A673 (cell line): ENCODE measurements around the gene CCDC77.

ENCODE experiments used
- CTCF ChIP-seq: fragments of 300-800, 200-600 bp; sonication (generic); conservative IDR thresholded peaks from 2 replicates; pipeline ENCODE4 v1.5.1; 2017; ENCODE audit warnings: low read depth, mild to moderate bottlenecking, antibody characterized with exemption, low read length, moderate library complexity, mixed read lengths
- EZH2 ChIP-seq: fragments of 200-600 bp; sonication (generic); IDR thresholded peaks from 2 replicates; pipeline ENCODE4 v1.6.1; 2017; ENCODE audit warnings: borderline replicate concordance, low read depth, mild to moderate bottlenecking, mixed read lengths, antibody characterized with exemption, low read length; ENCODE audit not compliant: poor library complexity, severe bottlenecking

- TF ChIP-seq CTCF: no peak
- no peak for TF ChIP-seq EZH2
These were observed 58.2 kb downstream of the CCDC77 start, which contains the start of gene B4GALNT3 for GRCh38 chr12:459430-460258.
